GM08714 (cell line): ENCODE results near the gene ARHGAP6.

Experiments
- H3K4me3 ChIP-seq: fragments of 200-500 bp; sonication (Bioruptor generic); 2 replicates; pipeline ENCODE4 v1.5.1; 2014; ENCODE audit warnings: mild to moderate bottlenecking, low read length, inconsistent platforms
- ZNF274 ChIP-seq: IDR thresholded peaks from 2 replicates; pipeline ENCODE4 v1.6.1; 2012; ENCODE audit warnings: mild to moderate bottlenecking, low read depth, low read length

Gene ARHGAP6

GRCh38 chrX:11111947-11112346 is 553.8 kb downstream of the ARHGAP6 start:
- peak overlapping the region; percentile 55 for H3K4me3 ChIP-seq
- TF ChIP-seq ZNF274, result no peak

GRCh38 chrX:11111037-11111851 is 554.5 kb downstream of the ARHGAP6 start, which contains the start of gene HCCS:
HCCS (plus strand) TSS chrX:11111332; CDS start chrX:11112061, 729 bp downstream.
- no peak for TF ChIP-seq ZNF274
- H3K4me3 ChIP-seq, result peak within 1 kb of the TSS; percentile 58

GRCh38 chrX:11109968-11110367 is 555.8 kb downstream of the ARHGAP6 start:
- H3K4me3 ChIP-seq, result peak overlapping the region; percentile 58; the same call in 1 of the 2 replicates
- no peak for TF ChIP-seq ZNF274

- no peak overlapping the region for H3K4me3 ChIP-seq
- no peak for TF ChIP-seq ZNF274
These were observed 557.3 kb downstream of the ARHGAP6 start for GRCh38 chrX:11108253-11108941.

GRCh38 chrX:11105080-11105479 is 560.6 kb downstream of the ARHGAP6 start:
- no peak overlapping the region for H3K4me3 ChIP-seq
- TF ChIP-seq ZNF274, result no peak

- TF ChIP-seq ZNF274, result no peak
- H3K4me3 ChIP-seq, result no peak overlapping the region
These were observed 562.0 kb downstream of the ARHGAP6 start for GRCh38 chrX:11103751-11104150.

GRCh38 chrX:11103006-11103405 is 562.7 kb downstream of the ARHGAP6 start:
- TF ChIP-seq ZNF274, result no peak
- H3K4me3 ChIP-seq, result no peak overlapping the region

- H3K4me3 ChIP-seq, result no peak overlapping the region
- TF ChIP-seq ZNF274, result no peak
These were observed 565.3 kb downstream of the ARHGAP6 start for GRCh38 chrX:11100281-11101035.

GRCh38 chrX:11099465-11099864 is 566.3 kb downstream of the ARHGAP6 start:
- no peak for TF ChIP-seq ZNF274
- H3K4me3 ChIP-seq, result no peak overlapping the region

GRCh38 chrX:11097933-11098332 is 567.8 kb downstream of the ARHGAP6 start:
- TF ChIP-seq ZNF274, result no peak

GRCh38 chrX:11089802-11090201 is 575.9 kb downstream of the ARHGAP6 start:
- H3K4me3 ChIP-seq, result no peak overlapping the region
- no peak for TF ChIP-seq ZNF274

More at GRCh38 chrX:11097933-11098332, 567.8 kb downstream of the ARHGAP6 start:
- H3K4me3 ChIP-seq, result no peak overlapping the region
